CD4-positive, alpha-beta T cell treated with Interleukin-15 for 4 hours (primary cell): ENCODE data around the gene WFIKKN2.
A peak's percentile ranks its signal among the peaks of the same experiment; 100 is the strongest.

Source experiments
- DNase-seq: peaks from one replicate; pipeline ENCODE4 v3.0.0-alpha.2; 2020; ENCODE audit warnings: low spot score

The WFIKKN2 gene

GRCh38 chr17:50808413-50808812, 27.0 kb upstream of the WFIKKN2 start:
- no peak for DNase-seq

- DNase-seq, result no peak
These were observed 26.5 kb upstream of the WFIKKN2 start for GRCh38 chr17:50808888-50809287.

GRCh38 chr17:50813583-50813982, 21.8 kb upstream of the WFIKKN2 start:
- DNase-seq, result no peak

GRCh38 chr17:50815400-50815799, 20.0 kb upstream of the WFIKKN2 start:
- no peak for DNase-seq

GRCh38 chr17:50816271-50816670, 19.1 kb upstream of the WFIKKN2 start:
- no peak for DNase-seq

DNA sequence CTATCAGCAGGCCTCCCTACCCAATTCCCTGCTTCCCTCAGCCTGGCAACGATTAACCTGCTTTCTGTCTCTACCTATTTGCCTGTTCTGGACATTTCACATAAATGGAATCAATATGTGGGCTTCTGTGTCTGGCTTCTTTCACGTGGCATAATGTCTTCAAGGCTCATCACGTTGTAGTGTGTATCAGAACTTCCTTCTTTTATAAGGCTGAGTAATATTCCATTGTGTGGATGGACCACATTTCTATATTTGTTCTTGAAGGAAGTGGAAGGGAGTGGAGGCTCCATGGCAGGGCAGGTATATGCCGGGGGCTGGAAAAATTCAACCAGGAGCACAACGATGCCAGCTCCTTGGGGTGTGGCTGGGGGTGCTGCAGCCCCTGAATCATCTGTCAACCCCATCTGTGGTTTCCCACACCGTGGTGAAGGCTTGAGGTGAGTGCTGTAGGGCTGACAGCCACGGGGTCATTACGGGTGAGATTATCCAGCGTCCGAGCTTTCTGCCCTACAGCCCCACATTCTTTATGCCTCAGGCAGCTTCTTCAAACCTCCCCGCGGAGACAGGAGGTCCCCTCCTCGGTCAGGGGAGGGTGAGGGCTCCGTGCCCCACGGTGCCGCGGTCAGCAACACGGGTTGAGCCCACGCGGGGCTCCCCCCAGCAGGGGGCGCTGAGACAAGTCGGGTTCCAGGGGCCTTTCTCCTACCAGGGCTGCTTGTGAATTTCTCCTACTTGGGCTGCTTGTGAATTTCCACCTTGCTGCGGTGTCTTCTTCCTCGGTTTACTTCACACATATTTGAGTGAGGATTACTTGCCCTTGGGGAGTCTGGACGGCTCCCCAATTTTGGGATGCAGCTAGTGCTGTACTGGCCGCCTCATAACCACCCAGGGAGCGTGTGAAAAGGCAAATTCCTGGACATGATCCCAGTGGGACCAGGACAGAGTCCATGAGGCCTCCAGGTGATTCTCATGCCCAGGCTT, 18.3 kb upstream of the WFIKKN2 start:
- DNase-seq, result peak; percentile 54

- no peak for DNase-seq
These were observed 17.5 kb upstream of the WFIKKN2 start for GRCh38 chr17:50817838-50818237.

GRCh38 chr17:50818261-50818660, 17.1 kb upstream of the WFIKKN2 start:
- DNase-seq, result no peak

GRCh38 chr17:50818921-50819657, 16.3 kb upstream of the WFIKKN2 start:
- no peak for DNase-seq

DNA sequence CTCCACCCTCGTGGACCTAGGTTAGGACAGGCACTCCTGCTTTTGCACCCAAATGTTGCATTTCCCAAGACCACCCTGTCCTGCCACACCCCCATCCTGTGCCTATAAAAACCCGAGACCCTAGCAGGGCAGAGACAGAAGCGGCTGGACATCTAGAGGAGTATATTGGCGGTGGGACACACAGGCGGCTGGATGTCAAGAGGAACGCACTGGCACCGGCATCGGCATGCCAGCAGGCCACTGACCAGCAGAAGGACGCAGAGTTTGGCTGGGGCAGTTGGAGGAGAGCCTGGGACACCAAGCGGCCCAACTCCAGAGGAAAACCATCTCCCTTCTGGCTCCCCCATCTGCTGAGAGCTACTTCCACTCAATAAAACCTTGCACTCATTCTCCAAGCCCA, 14.7 kb upstream of the WFIKKN2 start:
- DNase-seq, result no peak

DNA sequence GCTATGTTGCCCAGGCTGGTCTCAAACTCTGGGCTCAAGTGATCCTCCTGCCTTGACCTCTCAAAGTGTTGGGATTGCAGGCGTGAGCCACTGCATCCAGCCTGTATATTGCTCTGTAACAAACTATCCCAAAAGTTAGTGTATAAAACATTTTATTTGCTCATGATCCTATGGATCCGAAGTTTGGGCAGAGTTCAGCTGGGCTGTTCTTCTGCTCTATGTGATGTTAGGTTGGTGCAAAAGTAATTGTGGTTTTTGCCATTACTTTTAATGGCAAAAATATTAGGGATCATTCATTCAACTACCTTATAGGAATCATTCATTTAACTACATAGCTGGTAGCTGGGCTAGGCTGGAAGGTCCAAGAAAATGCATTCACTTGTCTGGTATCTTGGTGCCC, 12.8 kb upstream of the WFIKKN2 start:
- no peak for DNase-seq

- DNase-seq, result no peak
These were observed 11.0 kb upstream of the WFIKKN2 start for GRCh38 chr17:50824429-50824828.

DNA sequence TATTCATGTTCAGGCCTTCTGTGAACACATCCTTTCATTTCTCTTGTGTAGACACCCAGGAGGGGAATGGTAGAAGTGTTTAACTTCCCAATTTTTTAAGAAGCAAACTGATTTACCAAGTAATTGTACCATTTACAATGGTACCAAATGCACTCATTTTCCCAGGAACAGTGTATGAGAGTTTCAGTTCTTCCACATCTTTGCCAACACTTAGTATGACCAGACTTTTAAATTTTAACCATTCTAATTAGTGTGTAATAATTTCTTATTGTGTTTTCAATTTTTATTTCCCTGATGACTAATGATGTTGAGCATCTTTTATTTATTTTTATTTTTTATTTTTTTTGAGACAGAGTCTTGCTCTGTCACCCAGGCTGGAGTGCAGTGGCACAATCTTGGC, 10.2 kb upstream of the WFIKKN2 start:
- no peak for DNase-seq

DNA sequence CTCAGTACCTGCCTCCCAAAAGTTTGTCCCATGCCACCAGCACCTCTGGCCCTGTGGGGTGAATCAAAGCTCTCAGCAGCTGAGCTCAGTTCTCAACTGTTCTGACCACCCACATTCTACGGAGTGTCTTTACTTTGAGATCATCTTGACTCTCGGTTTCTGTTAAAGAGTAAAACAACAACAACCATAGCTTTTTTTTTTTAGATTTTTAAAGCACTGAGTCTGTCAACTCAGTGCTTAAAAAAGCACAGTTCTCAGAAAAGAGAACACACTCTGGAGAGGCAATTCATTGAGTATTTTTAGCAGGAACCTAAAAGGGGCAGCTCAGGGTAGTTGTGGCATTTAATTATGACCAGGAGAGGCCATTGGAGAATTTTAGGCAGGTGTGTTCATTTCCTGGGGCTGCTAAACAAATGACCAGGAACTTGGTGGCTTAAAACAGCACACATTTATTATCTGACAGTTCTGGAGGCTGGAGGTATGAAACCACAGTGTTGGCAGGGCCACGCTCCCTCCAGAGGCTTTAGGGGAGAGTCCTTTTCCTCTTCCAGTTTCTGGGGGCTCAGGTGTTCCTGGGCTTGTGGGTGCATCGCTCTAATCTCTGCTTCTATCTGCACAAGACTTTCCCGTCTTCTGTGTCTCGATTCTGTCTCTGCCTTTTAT, 6.7 kb upstream of the WFIKKN2 start:
- DNase-seq, result no peak

- DNase-seq, result no peak
These were observed 6.1 kb upstream of the WFIKKN2 start for GRCh38 chr17:50829332-50829731.

- no peak for DNase-seq
These were observed 5.0 kb upstream of the WFIKKN2 start for GRCh38 chr17:50830352-50830751.

GRCh38 chr17:50830994-50831393, 4.4 kb upstream of the WFIKKN2 start:
- DNase-seq, result no peak

- no peak for DNase-seq
These were observed 3.9 kb upstream of the WFIKKN2 start for GRCh38 chr17:50831471-50831928.

GRCh38 chr17:50832267-50832863, 3.0 kb upstream of the WFIKKN2 start:
- DNase-seq, result no peak

DNA sequence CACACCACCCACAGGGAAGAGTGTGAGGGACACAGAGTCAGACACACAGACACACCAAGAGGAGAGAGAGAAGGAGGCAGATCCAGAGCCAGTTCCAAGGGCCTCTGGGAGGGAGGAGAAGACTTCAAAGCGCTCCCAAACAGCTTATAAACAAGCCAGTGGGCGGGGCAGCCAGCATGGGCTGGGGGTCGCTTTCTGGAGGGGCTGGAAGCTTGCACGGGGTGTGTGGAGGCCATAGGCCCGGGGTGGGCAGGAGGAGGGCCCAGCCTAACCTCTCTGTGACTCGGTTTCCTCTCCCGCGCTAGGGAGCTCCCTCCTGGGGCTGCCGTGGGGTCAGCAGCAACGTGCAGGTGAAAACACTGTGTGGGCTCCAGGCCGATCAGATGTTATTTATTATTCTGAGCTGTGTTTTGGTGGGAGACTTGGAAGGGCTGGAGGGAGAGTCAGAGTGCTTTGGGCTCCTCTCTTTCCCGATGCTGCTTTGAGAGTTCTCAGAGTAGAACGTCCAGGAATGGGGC, 2.5 kb upstream of the WFIKKN2 start:
- DNase-seq, result no peak

GRCh38 chr17:50833510-50834428, 1.6 kb upstream of the WFIKKN2 start:
- DNase-seq, result no peak
